G401.6 (cell line): ENCODE measurements around the gene CCDC24.

Experiments used
- FAIRE-seq: peaks from 2 replicates; lab custom pipeline; 2012; peaks lifted over from hg19 to GRCh38; lab: Jason Lieb, UNC

The CCDC24 gene

DNA sequence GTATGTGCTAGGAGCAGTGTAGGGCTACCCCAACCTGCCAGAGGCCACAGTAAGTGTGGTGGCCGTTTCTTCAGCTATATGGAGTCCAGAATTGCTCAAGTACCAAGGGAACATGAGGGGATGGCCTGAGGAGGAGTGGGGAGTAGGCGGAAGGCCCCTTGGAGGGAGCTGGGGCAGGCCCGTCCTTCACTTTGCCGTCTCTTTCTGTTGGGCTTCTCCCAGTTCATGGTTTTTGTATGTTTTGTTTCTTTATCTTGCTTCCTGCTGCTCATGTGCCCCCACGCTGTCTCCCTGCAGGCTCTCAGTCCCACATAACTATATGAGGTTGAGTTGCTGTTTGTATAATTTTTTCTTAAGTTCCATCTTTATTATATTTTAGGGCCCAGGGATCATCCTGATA lies 27.5 kb upstream of the CCDC24 start:
- no peak for FAIRE-seq

DNA sequence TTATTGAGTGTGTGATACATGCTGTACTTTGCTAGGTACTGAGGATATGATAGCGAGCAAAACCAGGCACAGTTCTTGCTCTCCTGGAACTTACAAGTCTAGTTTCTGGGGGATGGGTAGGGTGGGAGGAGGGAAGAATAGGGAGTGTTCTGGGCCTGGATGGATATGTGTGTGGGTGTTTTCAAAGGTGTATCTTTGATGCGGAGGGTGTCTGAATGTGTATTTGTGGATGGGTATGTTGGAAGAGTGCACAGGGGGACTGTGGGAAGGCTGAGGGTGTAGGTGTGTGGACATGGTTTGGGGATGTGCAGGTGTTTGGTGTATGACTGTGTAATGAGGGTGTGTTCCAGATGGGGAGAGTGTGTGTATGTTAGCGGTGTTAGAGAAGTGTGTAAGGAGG lies 26.1 kb upstream of the CCDC24 start:
- no peak for FAIRE-seq

- FAIRE-seq = no peak
Observed at GRCh38 chr1:43968348-43968948, 23.0 kb upstream of the CCDC24 start.

GRCh38 chr1:43969416-43969745 lies 22.0 kb upstream of the CCDC24 start:
- FAIRE-seq = no peak

DNA sequence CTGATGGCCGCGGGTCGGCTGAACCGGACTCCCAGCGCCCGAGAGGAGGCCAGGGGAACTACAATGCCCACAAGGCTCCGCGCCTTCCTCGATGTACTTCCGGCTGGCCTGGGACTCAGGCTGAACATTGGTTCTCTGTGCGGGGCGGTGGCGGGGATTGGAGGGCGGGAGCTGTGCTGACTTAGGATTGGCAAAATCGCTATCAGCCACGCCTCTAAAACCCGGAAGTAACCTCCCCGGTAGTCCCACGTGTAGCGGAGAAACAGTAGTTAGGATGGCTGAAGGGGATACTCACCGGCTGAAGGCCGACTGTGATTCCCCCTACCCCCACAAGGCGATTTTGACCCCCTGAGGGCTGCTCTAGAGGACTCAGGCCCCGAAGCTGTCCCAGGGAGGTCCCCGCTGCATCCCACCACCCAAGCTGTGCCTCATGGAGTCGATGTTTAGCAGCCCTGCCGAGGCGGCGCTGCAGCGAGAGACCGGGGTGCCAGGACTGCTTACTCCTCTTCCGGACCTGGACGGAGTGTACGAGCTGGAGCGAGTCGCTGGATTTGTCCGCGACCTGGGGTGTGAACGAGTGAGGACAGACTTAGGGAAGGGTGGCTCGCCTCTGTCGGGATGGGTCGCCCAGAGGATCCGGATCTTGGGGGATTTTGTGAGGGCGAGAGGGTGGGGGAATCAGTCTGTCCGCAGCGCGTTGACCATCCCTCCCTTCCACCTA lies 21.5 kb upstream of the CCDC24 start, which contains the start of gene DPH2:
TSS of gene DPH2 (plus strand) at position 265 of the 721 bp plus-strand sequence. CDS start at position 431, 166 bp downstream.
- peak; percentile 97 for FAIRE-seq

DNA sequence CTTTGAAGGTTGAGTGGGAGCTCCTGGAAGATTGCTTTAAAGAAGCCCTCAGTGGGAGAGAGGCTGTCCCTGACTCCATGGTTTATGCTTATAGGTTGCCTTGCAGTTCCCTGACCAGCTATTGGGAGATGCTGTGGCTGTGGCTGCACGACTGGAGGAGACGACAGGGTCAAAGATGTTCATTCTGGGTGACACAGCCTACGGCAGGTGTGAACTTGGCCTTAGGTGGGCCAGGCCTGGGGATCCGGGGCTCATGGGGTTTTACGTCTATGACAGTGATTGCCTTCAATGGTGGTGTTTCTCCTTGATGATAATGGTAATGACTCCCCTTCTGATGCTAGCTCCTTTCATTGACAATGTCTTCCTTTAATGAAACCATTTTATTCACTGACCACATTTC lies 20.9 kb upstream of the CCDC24 start:
- no peak for FAIRE-seq

DNA sequence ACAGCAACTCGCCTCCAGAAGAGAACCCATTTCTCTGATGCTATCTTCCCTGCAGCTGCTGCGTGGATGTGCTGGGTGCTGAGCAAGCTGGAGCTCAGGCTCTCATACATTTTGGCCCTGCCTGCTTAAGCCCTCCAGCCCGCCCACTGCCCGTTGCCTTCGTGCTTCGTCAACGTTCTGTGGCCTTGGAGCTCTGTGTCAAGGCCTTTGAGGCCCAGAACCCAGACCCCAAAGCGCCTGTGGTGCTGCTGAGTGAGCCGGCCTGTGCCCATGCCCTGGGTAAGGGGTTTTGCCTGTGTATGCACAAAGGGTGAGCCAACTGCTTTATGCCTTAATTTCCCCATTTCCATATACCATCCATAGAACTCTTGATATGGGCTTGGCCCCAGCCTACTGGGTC lies 20.5 kb upstream of the CCDC24 start:
- FAIRE-seq = no peak

DNA sequence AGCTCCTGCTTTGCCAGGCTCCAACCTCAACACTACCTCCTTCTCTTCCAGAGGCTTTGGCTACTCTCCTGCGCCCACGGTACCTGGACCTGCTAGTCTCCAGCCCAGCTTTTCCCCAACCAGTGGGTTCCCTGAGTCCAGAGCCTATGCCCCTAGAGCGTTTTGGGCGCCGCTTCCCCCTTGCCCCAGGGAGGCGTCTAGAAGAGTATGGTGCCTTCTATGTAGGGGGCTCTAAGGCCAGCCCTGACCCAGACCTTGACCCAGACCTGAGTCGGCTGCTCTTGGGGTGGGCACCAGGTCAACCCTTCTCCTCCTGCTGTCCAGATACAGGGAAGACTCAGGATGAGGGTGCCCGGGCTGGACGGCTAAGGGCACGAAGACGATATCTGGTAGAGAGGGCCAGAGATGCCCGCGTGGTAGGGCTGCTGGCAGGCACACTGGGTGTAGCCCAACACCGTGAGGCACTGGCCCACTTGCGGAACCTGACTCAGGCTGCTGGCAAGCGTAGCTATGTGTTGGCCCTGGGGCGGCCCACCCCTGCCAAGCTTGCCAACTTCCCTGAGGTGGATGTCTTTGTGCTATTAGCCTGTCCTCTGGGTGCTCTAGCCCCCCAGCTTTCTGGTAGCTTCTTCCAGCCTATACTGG lies 19.9 kb upstream of the CCDC24 start:
- FAIRE-seq = no peak

DNA sequence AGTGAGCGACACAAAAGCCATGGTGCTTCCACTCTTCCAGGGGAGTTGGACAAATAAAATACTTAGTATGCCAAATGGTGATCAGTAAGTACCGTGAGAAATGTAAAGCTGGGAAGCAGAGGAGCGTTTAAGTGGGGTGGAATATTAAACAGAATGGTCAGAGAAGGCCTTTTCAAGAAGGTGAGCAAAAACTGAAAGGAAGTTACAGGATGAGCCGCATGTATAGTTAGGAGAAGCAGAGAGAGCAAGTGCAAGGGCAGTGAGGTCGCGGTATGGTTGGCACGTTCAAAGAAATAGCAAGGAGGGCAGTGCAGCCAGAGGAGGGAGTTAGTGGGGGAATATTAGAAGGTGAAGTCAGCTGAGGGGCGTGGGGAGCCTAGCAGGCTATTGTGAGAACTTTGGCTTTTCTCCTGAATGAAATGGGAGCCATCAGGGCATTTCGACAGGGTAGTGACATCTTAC lies 17.4 kb upstream of the CCDC24 start:
- no peak for FAIRE-seq

DNA sequence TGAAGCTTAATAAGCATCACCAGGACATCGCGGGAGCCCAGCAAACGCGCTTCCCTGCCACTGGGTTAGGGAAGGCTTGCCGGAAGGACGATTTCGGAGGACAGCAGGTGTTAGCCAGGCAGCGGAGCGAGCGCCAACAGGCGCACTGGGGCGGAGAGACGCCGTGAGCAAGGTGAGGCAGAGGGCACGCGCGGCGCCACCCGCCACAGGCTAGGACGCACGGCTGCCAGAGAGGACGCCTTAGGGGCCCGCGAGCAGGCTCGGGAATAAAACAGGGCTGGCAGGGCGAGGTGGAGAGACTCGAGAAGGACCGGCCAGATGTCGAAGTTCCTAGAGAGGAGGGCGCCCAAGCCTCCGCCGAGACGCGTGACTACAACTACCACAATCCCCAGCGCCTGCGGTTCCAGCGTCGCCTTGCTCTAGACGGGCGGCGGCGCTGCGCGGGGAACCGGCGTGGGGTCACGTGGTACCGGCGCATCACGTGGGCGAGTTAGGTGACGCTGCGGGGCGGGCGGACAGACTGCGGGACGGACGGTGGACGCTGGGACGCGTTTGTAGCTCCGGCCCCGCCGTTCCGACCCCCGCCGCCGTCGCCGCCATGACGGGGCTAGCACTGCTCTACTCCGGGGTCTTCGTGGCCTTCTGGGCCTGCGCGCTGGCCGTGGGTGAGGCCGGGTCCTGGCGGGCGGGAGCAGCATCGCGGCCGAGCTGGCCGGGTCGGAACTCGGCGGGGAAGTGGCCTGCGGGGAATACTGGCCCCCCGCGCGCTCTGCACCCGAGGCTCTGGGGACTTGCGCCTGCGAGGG lies 16.8 kb upstream of the CCDC24 start, which contains the start of gene ATP6V0B:
TSS of gene ATP6V0B (plus strand) at position 518 of the 806 bp plus-strand sequence. CDS start at position 599, 81 bp downstream.
- peak; percentile 89 for FAIRE-seq

DNA sequence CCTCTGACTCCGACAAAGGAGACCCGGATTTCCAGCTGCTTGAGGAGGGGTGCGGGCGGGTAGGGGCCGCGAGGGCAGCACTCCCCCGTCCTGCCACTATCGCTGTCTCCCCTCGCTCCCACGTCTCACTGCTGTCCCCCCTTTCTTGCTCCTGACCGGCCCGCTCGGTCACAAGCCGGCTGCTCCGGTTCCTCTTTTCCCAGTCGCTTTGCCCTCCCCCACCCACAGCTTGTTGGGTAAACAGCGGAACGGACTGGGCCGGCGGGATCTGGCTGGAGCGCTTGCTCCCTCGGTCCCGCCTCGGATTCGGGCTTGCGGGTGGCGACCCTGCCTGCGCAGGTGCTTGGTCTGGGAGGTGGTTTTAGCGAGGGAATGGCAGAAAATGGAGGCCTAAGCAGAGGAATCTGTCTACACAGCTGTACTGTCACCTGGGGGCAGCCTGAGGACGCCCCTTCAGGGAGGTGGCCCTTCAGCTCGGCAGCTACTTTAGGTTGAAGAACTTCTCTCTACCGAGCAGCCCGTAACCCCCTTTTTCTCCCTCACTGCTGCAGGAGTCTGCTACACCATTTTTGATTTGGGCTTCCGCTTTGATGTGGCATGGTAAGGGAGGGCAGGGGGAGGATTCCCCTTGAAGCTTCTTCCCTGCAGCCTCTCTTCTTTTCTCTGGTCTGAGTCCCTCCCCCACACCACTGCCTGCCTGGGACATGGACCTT lies 16.0 kb upstream of the CCDC24 start:
- FAIRE-seq = no peak

- no peak for FAIRE-seq
Observed at GRCh38 chr1:43976045-43976444, 15.4 kb upstream of the CCDC24 start.

DNA sequence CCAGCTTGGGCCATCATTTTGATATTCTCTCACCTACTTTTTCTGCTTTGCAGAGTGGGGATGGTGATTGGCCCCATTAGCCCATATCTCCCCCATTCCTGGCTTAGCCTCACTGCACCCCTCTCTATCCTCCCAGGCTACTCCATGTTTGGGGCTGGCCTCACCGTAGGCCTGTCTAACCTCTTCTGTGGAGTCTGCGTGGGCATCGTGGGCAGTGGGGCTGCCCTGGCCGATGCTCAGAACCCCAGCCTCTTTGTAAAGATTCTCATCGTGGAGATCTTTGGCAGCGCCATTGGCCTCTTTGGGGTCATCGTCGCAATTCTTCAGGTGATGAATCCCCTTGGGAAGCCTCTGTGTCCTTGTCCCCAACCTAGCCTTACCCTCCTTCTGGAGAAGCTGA lies 14.5 kb upstream of the CCDC24 start:
- FAIRE-seq = no peak

DNA sequence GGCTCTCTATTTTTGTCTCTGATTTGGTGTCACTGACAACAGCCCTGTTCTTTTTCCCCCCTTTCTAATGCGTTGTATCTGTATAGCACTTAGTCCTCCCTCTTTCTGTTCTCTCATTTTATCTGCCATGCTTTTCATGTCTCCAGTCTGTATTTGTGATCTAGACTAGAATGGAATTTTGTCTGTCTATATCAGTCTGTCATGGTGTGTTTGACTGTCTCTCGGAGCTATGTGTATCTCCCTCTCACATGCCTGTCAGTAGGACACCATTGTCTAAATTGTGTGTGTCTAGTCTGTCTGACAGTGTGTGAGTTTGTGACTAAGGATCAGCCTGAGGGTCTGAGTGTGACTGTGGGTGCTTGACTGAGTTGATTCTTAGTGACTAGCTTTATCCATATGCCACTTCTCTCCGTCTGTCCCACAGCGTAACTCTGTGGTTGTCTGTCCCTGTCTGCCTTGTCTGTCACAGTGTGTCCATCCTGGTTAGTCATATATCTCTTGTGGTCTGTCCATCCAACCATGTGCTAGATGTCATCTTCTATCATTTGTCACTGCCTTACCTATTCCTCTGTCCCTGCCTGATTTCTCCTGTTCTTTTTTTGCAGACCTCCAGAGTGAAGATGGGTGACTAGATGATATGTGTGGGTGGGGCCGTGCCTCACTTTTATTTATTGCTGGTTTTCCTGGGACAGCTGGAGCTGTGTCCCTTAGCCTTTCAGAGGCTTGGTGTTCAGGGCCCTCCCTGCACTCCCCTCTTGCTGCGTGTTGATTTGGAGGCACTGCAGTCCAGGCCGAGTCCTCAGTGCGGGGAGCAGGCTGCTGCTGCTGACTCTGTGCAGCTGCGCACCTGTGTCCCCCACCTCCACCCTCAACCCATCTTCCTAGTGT lies 13.8 kb upstream of the CCDC24 start:
- FAIRE-seq = no peak

DNA sequence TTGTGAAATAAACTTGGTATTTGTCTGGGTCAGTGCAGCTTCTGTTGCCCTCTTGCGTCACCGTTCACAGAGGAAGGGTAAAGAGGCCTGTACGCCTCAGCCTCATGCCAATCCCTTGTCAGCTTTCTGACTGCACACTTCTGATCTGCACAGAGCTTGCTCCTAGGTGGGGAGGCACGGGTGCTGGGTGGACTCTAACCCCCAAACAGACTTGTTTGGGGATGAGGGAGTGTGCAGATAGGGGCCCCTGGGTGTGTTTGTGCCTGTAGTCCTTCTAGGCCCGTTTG lies 13.2 kb upstream of the CCDC24 start:
- FAIRE-seq = no peak

- FAIRE-seq = no peak
Observed at GRCh38 chr1:43978551-43979260, 12.7 kb upstream of the CCDC24 start, which contains the start of gene B4GALT2. TSS of gene B4GALT2 (plus strand) at chr1:43979210. CDS start at chr1:43981161, 1,951 bp downstream.

DNA sequence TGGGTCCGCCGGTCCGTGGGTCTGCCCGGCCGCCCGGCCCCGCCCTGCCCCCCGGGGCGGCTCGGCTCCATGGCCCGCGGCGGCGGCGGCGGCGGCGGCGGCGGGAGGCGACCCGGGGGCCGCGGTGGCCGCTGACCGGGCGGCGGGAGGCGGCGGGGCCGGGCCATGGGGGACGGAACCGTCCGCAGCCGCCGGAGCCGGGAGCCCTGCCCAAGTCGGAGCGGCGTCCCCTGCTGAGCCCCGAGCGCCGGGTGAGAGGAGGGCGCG lies 12.2 kb upstream of the CCDC24 start:
- FAIRE-seq = no peak

GRCh38 chr1:43979528-43980254 lies 11.7 kb upstream of the CCDC24 start:
- FAIRE-seq = no peak

DNA sequence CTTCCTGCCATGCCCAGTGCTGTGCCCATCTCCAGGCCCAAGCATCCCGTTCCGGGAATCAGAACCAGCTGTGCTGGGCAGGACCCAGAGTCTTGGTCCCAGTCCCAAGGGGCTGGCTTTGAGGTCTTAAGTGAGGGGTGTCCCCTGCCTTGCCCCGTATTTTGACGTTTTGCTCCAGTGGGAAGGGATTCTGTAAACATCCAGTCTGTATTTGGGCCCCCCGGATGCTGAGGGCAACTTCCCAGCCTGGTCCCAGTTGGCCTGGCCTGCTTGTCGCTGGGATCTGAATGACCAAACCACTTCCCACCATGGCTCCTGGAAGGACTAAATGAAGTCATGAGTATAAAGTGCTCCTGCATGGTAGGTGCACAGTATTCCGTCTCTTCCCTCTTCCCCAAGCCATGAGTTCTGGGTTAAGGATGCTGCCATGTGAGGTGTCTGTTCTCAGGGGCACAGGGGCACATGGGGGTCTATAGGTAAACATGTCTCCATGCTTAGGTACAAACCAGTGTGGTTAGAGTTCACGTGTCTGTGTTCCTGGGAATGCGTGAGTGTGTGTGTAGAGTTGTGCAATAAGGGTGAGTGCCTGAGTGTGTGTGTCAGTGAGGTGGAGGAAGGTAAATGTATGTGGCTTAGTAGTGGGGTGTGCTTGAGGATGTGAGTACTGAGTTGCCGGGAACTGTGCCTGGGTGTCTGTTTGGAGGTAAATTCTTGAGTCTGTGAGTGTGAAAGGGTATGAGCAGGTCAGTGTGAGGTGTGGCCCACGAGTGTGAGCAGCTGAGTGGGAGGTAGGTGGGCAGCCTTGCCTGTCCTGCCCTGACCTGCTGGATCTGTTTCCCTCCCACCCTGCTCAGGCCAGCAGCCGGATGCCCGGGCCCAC lies 10.9 kb upstream of the CCDC24 start:
- FAIRE-seq = no peak
